ENCODE measurements around the gene SPHK1. TPM values are rescaled to one million over a fixed set of nuclear protein-coding genes. Genes with fewer than 3 reads are reported as not detected.
A peak's percentile ranks its signal among the peaks of the same experiment; 100 is the strongest.

Gene SPHK1
- total and polyA plus RNA-seq, 12 donors = 0.53 to 15.3 (median 4.7) TPM

GRCh38 chr17:76410328-76410965 lies 26.0 kb downstream of the SPHK1 start:
- no peak for TF ChIP-seq CTCF (IDR thresholded peaks at IDR 0.05)
- Histone ChIP-seq H3K4me3 (no peak overlapping the region), H3K4me1 (replicated peaks in 1 of 2) (peaks cover 7 to 21% of the 10 kb centered on the region in 2 donors), H3K27ac (no peak overlapping the region), H3K9me3 (replicated peaks in 1 of 3) (no peaks in the 10 kb centered on the region), H3K27me3 (no peaks in the 10 kb centered on the region), H3K36me3 (replicated peaks in 1 of 2) (no peaks in the 10 kb centered on the region)
- 93 to 94% (median 94%) methylated on average over 13 to 15 of the region's 15 CpGs for WGBS, 4 donors
- no peak for DNase-seq
- intact Hi-C loops (cut with DNase I) = no loop called here

- no peak for TF ChIP-seq POLR2A (IDR thresholded peaks at IDR 0.05)
- H3K27ac ChIP-seq = no peak overlapping the region
- 78 to 98% (median 93%) methylated on average over 2 to 5 of the region's 5 CpGs for WGBS, 4 donors
- DNase-seq = no peak
- H3K9me3 ChIP-seq (replicated peaks in 1 of 3) = no peaks in the 10 kb centered on the region
- H3K36me3 ChIP-seq (replicated peaks in 1 of 2) = no peaks in the 10 kb centered on the region
- intact Hi-C loops (cut with DNase I) = no loop called here
- H3K4me3 ChIP-seq = no peak overlapping the region
- no peaks in the 10 kb centered on the region for H3K27me3 ChIP-seq
- H3K4me1 ChIP-seq (replicated peaks in 1 of 2) = peaks cover 1 to 13% of the 10 kb centered on the region in 2 donors
These were observed 26.8 kb downstream of the SPHK1 start for GRCh38 chr17:76411247-76411646.

GRCh38 chr17:76414334-76415295 lies 30.2 kb downstream of the SPHK1 start:
- no peak for TF ChIP-seq POLR2A (IDR thresholded peaks at IDR 0.05)
- H3K4me1 ChIP-seq (replicated peaks in 1 of 2) = peaks cover 0 to 15% of the 10 kb centered on the region in 2 donors
- no peaks in the 10 kb centered on the region for H3K36me3 ChIP-seq (replicated peaks in 1 of 2)
- WGBS, 4 donors = 58 to 64% (median 61%) methylated on average over 8 to 21 of the region's 21 CpGs
- no peaks in the 10 kb centered on the region for H3K9me3 ChIP-seq (replicated peaks in 1 of 3)
- intact Hi-C loops (cut with DNase I) = loop anchor here in 1 of 2 donors (2.0 kb wide), 1 partner anchor 16 kb away; no protein-coding TSS in a partner anchor
- no peaks in the 10 kb centered on the region for H3K27me3 ChIP-seq
- no peak overlapping the region for H3K4me3 ChIP-seq
- DNase-seq = peak; percentile 45 to 90 (median 67)
- peak overlapping the region in 1 of 5 donors; percentile 6 for H3K27ac ChIP-seq

- intact Hi-C loops (cut with DNase I) = loop anchor here in 1 of 2 donors (2.0 kb wide), 1 partner anchor 15 kb away; no protein-coding TSS in a partner anchor
- peak in 1 of 7 donors; percentile 2 for DNase-seq
- 78 to 83% (median 79%) methylated on average over 15 of the region's 15 CpGs for WGBS, 4 donors
These were observed 31.4 kb downstream of the SPHK1 start for GRCh38 chr17:76415786-76416185.

More at GRCh38 chr17:76415786-76416185, 31.4 kb downstream of the SPHK1 start:
- Histone ChIP-seq H3K27ac (no peak overlapping the region), H3K36me3 (replicated peaks in 1 of 2) (no peaks in the 10 kb centered on the region), H3K4me1 (replicated peaks in 1 of 2) (peaks cover 6 to 26% of the 10 kb centered on the region in 2 donors), H3K27me3 (no peaks in the 10 kb centered on the region), H3K4me3 (no peak overlapping the region), H3K9me3 (replicated peaks in 1 of 3) (no peaks in the 10 kb centered on the region)
- TF ChIP-seq POLR2A (IDR thresholded peaks at IDR 0.05) (no peak), CTCF (IDR thresholded peaks at IDR 0.05) (no peak)
